ENCODE results near the gene ACSF3.

ACSF3 gene

DNA sequence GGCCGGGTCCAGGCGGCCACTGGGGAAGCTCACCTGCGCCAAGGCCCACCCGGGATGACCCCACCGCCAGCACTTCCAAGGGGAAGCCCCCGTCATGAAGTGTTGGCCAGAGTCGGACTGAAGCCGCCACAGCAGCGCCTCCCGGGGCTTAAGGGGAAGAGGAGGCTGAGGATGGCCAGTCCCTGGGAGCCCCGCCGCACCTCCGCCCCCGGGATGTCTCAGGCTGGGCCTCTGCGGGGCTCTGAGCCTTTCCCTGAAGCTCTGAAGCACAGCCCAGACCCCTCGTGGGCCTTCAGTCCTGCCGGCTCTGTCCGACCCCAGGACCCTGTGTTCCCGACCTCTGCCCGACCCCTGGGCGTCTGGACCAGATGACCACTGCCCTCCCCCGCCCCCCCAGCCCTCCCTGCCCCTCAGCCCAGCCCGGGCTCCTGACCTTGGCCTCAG is 42.8 kb upstream of the ACSF3 start:
- H3K4me1 ChIP-seq (ENCODE audit: insufficient read depth, low read length): no peaks in the 10 kb centered on the region; the same call in 1 of the 2 replicates
- H3K9ac ChIP-seq (ENCODE audit: low read depth, low read length): no peak overlapping the region
- no peaks in the 10 kb centered on the region for H3K9me3 ChIP-seq (ENCODE audit: insufficient read depth, low read depth, low read length)
- no peak overlapping the region for H3K4me3 ChIP-seq (ENCODE audit: low read length)
- H3K27me3 ChIP-seq (ENCODE audit: insufficient read depth, low read length): no peaks in the 10 kb centered on the region
- H3K27ac ChIP-seq (ENCODE audit: low read length): no peak overlapping the region
- no peaks in the 10 kb centered on the region for H3K36me3 ChIP-seq (ENCODE audit: insufficient read depth, low read depth, low read length)

DNA sequence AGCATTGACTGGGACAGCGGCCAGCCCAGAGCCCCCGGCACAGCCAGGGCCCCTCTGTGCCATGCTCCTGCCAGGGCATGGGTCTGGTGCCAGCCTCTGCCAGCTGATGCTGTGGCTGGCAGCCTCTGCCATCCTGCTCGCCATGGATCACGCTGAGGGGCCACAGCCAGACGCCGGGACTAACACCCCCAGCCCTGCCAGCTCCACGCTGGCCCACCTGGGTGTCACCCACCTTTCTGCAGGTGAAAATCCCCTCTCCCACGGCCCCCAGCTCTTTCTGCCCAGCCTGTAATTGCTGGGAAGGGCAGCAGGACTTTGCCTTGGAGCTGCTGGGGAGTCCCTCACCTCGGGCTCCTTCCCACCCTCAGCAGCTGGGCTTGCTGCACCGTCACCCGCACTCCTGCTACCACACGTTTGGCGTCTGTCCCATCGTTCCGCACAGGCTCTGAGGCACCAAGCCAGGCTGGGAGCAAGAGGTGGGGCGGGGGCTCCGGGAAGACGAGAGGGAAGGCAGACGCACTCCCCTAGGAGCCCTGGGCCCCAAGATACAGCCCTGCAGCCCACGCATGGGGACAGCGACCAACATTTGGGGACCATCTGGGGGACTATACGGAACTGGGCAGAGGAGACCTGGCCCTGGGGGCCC is 42.0 kb upstream of the ACSF3 start:
- H3K36me3 ChIP-seq (ENCODE audit: insufficient read depth, low read depth, low read length): no peaks in the 10 kb centered on the region
- H3K9ac ChIP-seq (ENCODE audit: low read depth, low read length): no peak overlapping the region
- H3K27ac ChIP-seq (ENCODE audit: low read length): no peak overlapping the region
- H3K27me3 ChIP-seq (ENCODE audit: insufficient read depth, low read length): no peaks in the 10 kb centered on the region
- no peak overlapping the region for H3K4me3 ChIP-seq (ENCODE audit: low read length)
- H3K4me1 ChIP-seq (ENCODE audit: insufficient read depth, low read length): no peaks in the 10 kb centered on the region; the same call in 1 of the 2 replicates
- no peaks in the 10 kb centered on the region for H3K9me3 ChIP-seq (ENCODE audit: insufficient read depth, low read depth, low read length)

DNA sequence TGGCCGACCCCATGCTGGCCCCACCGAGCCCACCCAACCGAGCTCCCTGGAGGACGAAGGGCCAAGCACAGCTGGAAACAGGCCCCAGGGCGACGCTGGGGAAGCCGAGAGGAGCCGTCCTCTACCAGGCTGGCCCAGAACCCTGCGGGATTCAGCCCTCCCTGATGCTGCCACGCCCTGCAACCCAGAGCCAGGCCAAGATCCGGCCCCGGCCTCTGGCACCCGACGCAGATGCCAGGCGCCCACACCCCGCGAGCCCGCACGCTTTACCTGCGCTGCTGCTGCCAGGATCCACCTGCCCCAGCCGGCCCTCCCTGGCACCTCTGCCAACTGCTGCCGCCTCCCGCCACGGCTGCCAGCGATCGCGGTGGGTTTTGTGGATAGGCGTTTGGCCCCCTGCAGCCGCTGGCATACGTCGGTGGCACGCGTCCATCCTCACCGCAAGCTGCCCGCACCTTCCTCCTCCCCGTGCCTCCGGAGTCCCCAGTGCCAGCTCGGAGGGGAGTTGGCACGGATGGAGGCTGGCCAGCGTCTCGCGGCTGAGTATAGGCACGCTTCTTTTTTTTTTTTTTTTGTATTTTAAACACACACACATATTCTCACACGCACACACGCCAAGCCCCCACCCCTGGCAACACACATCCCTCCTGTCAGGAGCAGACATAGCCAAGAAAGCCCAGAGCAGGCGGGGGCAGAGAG is 41.3 kb upstream of the ACSF3 start:
- Histone ChIP-seq H3K9me3 (ENCODE audit: insufficient read depth, low read depth, low read length) (no peaks in the 10 kb centered on the region), H3K27me3 (ENCODE audit: insufficient read depth, low read length) (no peaks in the 10 kb centered on the region), H3K4me3 (ENCODE audit: low read length) (no peak overlapping the region), H3K9ac (ENCODE audit: low read depth, low read length) (no peak overlapping the region), H3K36me3 (ENCODE audit: insufficient read depth, low read depth, low read length) (no peaks in the 10 kb centered on the region), H3K4me1 (ENCODE audit: insufficient read depth, low read length) (no peaks in the 10 kb centered on the region; the same call in 1 of the 2 replicates), H3K27ac (ENCODE audit: low read length) (no peak overlapping the region)

DNA sequence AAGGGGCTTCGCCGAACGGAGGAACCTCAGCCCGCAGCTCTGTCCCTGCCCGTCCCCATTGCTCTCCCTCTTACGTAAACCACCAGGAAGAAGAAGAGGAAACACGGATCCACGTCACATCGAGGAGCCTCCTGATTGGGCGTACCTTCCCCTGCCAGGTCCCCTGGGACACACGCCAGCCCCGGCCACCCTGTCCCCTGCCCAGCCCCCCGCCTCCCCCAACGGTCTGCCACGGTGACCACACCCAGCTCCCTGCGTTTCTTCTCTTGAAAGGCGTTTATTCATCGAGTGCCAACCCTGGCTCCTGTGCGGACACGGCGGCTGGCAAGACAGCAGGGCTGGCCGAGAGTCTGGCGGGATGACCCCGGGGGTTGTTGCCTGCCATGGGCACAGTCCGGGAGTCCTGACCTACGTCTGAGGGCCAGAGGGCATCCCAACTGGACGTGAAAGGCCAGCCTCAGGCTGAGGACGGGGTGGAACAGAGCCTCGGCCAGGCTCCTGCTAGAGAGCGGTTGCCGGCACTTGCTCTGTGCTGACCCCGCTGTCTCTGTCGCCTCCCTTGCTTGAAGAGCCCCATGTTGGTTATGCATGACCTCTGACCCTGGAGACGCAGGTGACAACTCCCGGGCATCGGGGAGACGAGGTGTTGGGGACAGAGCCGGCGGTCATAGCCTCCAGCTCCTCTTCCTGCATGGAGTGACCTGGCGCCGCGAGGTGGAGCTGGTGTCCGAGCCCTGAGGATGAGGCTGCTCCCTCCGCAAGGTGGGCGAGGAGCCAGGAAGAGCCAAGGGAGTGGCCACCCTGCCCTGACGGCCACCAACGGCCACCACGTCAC is 40.5 kb upstream of the ACSF3 start:
- Histone ChIP-seq H3K27ac (ENCODE audit: low read length) (no peak overlapping the region), H3K27me3 (ENCODE audit: insufficient read depth, low read length) (no peaks in the 10 kb centered on the region), H3K9ac (ENCODE audit: low read depth, low read length) (no peak overlapping the region), H3K4me1 (ENCODE audit: insufficient read depth, low read length) (no peaks in the 10 kb centered on the region; the same call in 1 of the 2 replicates), H3K36me3 (ENCODE audit: insufficient read depth, low read depth, low read length) (no peaks in the 10 kb centered on the region), H3K4me3 (ENCODE audit: low read length) (no peak overlapping the region), H3K9me3 (ENCODE audit: insufficient read depth, low read depth, low read length) (no peaks in the 10 kb centered on the region)

DNA sequence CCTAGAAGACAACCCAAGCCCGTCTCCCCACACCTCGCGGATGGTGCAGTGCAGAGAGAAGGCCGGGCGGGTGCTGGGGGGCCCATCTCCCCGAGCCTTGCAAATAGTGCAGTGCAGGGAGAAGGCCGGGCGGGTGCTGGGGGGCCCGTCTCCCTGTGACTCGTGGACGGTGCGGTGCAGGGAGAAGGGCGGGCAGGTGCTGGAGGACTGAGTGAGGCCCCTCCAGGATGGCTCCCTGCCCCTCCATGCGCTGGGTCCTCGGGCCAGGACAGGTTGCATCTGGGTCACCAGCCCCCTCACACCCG is 40.0 kb upstream of the ACSF3 start:
- Histone ChIP-seq H3K36me3 (ENCODE audit: insufficient read depth, low read depth, low read length) (no peaks in the 10 kb centered on the region), H3K27me3 (ENCODE audit: insufficient read depth, low read length) (no peaks in the 10 kb centered on the region), H3K27ac (ENCODE audit: low read length) (no peak overlapping the region), H3K4me3 (ENCODE audit: low read length) (no peak overlapping the region), H3K9me3 (ENCODE audit: insufficient read depth, low read depth, low read length) (no peaks in the 10 kb centered on the region), H3K9ac (ENCODE audit: low read depth, low read length) (no peak overlapping the region), H3K4me1 (ENCODE audit: insufficient read depth, low read length) (no peaks in the 10 kb centered on the region)

DNA sequence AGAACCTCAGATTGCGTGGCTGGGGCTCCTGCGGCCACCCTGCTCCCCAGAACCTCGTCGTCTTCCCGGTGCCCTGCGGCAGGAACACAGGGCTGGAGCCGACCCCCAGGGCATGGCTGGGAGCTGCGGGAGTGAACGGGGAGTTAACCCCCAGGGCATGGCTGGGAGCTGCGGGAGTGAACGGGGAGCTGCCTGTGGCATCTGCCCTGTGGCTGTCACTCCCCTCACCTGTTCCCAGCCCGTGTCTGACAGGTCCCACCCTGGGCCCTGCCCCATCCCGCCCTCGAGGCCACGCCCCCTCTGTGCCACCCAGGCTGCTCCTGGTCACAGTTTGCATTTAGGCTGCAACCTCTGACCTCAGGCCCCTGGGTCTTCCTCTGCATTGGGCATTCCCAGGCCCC is 39.4 kb upstream of the ACSF3 start:
- no peak overlapping the region for H3K27ac ChIP-seq (ENCODE audit: low read length)
- no peaks in the 10 kb centered on the region for H3K27me3 ChIP-seq (ENCODE audit: insufficient read depth, low read length)

DNA sequence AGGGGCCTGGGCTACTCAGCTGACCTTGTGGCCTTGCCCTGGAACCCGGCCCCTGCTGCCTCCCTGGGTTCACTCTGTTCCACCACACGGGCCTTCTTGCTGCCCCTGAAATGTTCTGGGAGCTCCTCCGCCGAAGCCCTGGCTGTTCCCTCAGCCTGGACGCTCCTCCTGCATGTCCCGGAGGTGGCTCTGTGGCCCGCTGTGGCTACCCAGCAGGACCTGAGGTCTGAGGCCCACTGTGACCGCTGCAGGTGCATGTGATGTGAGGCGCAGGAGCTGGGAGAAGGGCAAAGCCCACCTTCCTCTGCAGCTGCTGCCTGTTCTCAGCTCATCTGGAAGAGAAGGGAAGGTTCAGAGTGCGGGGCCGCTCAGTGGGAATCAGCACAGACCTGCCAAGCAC is 38.9 kb upstream of the ACSF3 start:
- Histone ChIP-seq H3K4me1 (ENCODE audit: insufficient read depth, low read length) (no peaks in the 10 kb centered on the region), H3K27ac (ENCODE audit: low read length) (no peak overlapping the region), H3K36me3 (ENCODE audit: insufficient read depth, low read depth, low read length) (no peaks in the 10 kb centered on the region), H3K9me3 (ENCODE audit: insufficient read depth, low read depth, low read length) (no peaks in the 10 kb centered on the region), H3K9ac (ENCODE audit: low read depth, low read length) (no peak overlapping the region), H3K27me3 (ENCODE audit: insufficient read depth, low read length) (no peaks in the 10 kb centered on the region), H3K4me3 (ENCODE audit: low read length) (no peak overlapping the region)

More for the DNA sequence above, 39.4 kb upstream of the ACSF3 start:
- Histone ChIP-seq H3K9ac (ENCODE audit: low read depth, low read length) (no peak overlapping the region), H3K4me1 (ENCODE audit: insufficient read depth, low read length) (no peaks in the 10 kb centered on the region), H3K4me3 (ENCODE audit: low read length) (no peak overlapping the region), H3K36me3 (ENCODE audit: insufficient read depth, low read depth, low read length) (no peaks in the 10 kb centered on the region), H3K9me3 (ENCODE audit: insufficient read depth, low read depth, low read length) (no peaks in the 10 kb centered on the region)

DNA sequence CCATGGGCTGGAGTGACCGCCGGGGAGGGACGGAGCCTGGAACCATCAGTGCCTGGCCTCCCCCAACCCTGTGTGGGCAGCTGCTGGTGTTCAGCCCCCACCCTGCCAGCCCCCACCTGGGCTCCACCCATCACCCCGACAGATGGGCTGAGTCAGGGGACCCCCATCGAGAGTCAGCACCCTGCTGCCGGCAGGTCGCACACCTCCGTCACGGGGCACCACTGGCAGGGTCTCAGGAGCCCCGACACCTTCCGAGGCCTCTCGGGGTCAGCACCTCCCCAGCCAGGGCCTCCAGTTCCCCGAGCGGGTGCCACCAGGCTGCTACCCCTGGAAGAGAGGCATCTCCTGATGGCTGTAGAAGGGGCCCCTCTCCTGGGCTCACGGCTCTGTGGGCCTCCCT is 38.3 kb upstream of the ACSF3 start:
- H3K27ac ChIP-seq (ENCODE audit: low read length): no peak overlapping the region
- no peaks in the 10 kb centered on the region for H3K36me3 ChIP-seq (ENCODE audit: insufficient read depth, low read depth, low read length)
- H3K27me3 ChIP-seq (ENCODE audit: insufficient read depth, low read length): no peaks in the 10 kb centered on the region
- H3K4me1 ChIP-seq (ENCODE audit: insufficient read depth, low read length): no peaks in the 10 kb centered on the region
- no peak overlapping the region for H3K9ac ChIP-seq (ENCODE audit: low read depth, low read length)
- no peaks in the 10 kb centered on the region for H3K9me3 ChIP-seq (ENCODE audit: insufficient read depth, low read depth, low read length)
- H3K4me3 ChIP-seq (ENCODE audit: low read length): no peak overlapping the region

DNA sequence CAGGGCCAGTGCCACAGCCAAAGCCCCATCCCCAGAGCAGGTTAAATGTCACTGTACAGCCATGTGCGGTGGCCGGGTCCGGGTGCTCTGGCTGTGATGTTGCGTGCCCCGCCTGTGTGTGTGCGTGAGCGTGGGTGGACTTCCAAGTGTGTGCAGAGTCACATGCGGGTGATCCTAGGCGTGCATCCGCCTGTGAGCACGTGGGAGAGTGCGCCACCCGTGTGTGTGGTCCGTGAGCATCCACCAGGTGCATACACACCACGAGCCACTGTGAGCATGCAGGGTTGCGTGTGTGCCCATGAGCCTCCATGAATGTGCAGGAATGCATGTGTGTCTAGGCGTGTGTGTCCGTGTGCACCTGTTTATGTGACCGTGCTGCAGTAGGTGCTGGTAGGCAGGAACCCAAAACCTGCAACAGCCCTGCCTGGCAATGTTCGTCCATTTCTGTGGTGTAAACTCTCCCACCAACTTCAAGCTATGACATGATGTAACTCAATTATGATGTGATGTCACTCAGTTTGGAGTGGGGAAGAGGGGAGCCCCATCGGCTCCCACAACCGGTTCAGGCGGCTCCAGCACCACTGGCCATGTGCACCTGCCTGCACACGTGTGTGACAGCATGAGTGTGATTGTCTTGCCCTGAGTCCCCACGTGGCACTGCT is 37.6 kb upstream of the ACSF3 start:
- Histone ChIP-seq H3K27ac (ENCODE audit: low read length) (no peak overlapping the region), H3K27me3 (ENCODE audit: insufficient read depth, low read length) (no peaks in the 10 kb centered on the region), H3K9me3 (ENCODE audit: insufficient read depth, low read depth, low read length) (no peaks in the 10 kb centered on the region), H3K4me3 (ENCODE audit: low read length) (no peak overlapping the region), H3K36me3 (ENCODE audit: insufficient read depth, low read depth, low read length) (no peaks in the 10 kb centered on the region), H3K9ac (ENCODE audit: low read depth, low read length) (no peak overlapping the region), H3K4me1 (ENCODE audit: insufficient read depth, low read length) (no peaks in the 10 kb centered on the region)

DNA sequence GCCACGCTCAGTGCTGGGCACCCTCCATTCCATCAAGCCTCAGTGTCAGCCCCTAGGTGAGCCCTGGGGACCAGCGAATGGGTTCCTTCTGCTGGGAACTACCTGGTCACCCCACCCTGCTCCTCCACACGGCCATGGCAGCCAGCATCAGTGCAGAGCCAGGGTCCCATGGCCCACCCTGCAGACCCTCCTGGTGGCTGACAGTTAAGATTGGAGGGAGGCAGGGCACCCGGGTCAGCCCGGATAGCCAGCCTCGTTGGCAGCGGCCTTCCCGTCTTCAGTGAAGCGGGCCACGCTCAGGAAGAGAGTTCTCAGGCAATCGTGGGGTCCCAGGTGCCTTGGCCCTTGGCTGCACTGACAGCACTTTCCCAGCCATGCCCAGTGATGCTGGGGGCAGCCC is 37.1 kb upstream of the ACSF3 start:
- Histone ChIP-seq H3K9me3 (ENCODE audit: insufficient read depth, low read depth, low read length) (no peaks in the 10 kb centered on the region), H3K4me1 (ENCODE audit: insufficient read depth, low read length) (no peaks in the 10 kb centered on the region), H3K36me3 (ENCODE audit: insufficient read depth, low read depth, low read length) (no peaks in the 10 kb centered on the region), H3K9ac (ENCODE audit: low read depth, low read length) (no peak overlapping the region), H3K27ac (ENCODE audit: low read length) (no peak overlapping the region), H3K4me3 (ENCODE audit: low read length) (no peak overlapping the region), H3K27me3 (ENCODE audit: insufficient read depth, low read length) (no peaks in the 10 kb centered on the region)

DNA sequence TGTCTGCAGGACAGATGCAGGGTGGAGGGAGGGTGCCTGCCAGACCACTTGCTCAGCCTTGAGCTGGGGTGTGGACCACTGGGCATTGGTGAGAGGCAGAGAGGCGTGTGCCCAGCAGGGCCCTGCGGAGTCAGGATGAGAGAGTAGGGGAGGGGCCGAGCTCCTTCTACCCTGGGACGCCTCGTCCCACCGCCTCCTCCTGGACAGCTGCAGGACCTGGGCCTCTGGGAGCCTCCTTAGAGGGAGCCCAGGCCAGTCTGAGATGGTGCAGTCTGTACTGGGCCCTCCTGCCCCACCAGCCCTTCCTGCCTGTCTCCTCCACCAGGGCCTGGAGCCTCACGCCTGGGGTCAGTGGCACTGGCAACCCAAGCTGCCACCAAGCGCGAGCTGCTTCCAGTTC is 35.9 kb upstream of the ACSF3 start:
- no peak overlapping the region for H3K4me3 ChIP-seq (ENCODE audit: low read length)
- H3K27me3 ChIP-seq (ENCODE audit: insufficient read depth, low read length): no peaks in the 10 kb centered on the region
- no peaks in the 10 kb centered on the region for H3K36me3 ChIP-seq (ENCODE audit: insufficient read depth, low read depth, low read length)
- H3K9me3 ChIP-seq (ENCODE audit: insufficient read depth, low read depth, low read length): no peaks in the 10 kb centered on the region
- no peaks in the 10 kb centered on the region for H3K4me1 ChIP-seq (ENCODE audit: insufficient read depth, low read length)
- no peak overlapping the region for H3K27ac ChIP-seq (ENCODE audit: low read length)
- H3K9ac ChIP-seq (ENCODE audit: low read depth, low read length): no peak overlapping the region

Data from iPS-20b (cell line).